HG02870 (cell line): ENCODE results near the gene DCUN1D1.

Experiments used
- ATAC-seq: cut with Tn5 transposase; IDR thresholded peaks from one replicate; pipeline ENCODE4 v1.9.1; 2021; ENCODE audit warnings: mild to moderate bottlenecking, moderate library complexity; ENCODE audit not compliant: unreplicated experiment

DCUN1D1 gene

GRCh38 chr3:182904164-182904563 is 76.2 kb downstream of the DCUN1D1 start:
- no peak for ATAC-seq

DNA sequence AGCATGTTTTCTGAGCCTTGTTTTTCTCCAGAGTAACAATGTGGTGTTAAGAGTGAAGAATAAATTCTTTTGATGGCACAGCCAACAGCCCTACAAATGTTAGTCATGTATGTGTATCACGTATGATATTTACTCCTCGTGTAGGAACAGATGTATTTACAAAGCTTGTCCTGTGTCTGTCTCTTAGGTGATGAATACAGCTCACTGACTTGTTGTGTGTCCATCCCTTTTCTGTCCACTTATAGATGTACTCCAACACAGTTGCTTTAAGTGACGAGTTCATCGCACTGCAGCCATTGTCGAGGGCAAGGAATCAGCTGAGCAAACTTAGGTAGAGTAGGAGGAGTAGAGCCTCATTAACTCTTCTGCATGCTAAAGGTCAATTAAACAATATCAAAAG is 78.1 kb downstream of the DCUN1D1 start:
- no peak for ATAC-seq

DNA sequence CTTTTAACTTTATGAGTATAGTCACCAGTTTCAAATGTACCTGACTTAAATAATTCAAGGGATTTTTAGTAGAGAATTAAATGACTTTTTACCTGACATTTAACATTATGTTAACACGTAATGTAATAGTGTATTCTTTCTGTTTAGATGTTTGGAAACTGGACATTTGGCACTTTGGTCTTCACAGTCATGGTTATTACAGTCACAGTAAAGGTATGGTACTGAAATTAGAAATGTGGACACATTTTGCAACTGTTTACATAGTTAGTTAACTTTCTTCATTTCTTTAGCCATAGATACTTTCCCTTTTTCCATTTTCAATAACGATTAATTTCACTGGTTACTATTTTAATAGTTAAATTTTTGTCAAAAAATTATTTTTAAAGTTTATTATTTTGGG is 83.8 kb downstream of the DCUN1D1 start:
- ATAC-seq, result no peak

- ATAC-seq, result no peak
Observed at GRCh38 chr3:182895513-182896112, 84.7 kb downstream of the DCUN1D1 start.

DNA sequence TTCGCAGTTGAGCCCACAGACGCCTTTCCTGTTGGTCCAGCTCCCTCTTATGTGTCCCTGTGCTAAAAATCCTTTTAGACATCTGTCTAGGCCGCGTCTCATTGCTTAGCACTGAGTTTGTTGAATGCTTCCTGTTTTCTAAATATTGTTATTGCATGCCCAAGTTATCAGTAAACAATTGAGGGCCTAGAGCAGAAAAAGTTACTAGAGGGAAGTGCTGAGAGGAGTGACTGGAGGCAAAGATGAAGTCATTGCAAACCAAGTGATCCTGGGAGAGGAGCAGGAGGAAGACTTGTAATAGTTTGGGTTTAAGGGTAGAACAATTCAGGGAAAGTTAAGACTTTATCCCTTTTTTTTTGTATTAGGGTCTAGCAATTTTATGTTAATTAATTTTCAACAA is 88.1 kb downstream of the DCUN1D1 start:
- ATAC-seq, result no peak

GRCh38 chr3:182891364-182891763 is 89.0 kb downstream of the DCUN1D1 start:
- no peak for ATAC-seq

DNA sequence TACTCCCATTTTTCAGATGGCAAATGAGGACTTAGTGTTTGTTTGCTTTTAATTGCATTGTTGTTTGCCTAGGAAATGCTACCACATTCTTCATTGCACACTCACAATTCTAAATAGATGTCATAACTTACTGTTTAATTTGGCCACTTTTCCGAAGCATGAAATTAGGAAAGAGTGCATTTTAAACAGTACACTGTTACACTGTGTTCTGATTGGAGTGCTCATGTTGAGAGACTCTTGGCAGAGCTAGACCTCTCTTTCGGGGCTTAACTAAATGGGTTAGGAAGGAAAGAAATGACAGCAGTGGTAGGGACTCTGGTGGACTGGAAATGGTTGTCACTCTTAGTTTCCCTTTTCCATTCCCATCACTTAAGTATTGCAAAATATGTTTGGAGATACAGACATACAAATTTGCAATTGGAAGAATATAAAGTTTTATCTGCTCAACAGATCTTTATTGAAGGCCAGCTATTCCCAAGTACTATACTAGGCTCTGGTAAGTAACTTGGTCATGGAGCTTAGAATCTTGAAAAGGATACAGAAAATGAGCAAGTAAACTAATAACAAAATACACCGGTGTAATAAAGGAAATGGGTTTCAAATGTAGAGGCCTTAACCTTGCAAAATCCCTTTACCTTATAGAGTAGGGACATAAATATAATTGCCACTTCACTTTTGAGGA is 90.2 kb downstream of the DCUN1D1 start:
- ATAC-seq, result no peak
